PC-3 (cell line): Measurements from ENCODE around the gene FHL3.

ENCODE experiments used
- CTCF ChIP-seq: fragments of 300-600 bp; sonication (generic); conservative IDR thresholded peaks from 2 replicates; pipeline ENCODE4 v1.5.1; 2017; ENCODE audit warnings: antibody characterized with exemption, low read depth, mild to moderate bottlenecking, low read length
- EZH2 ChIP-seq: fragments of 300-600 bp; sonication (generic); IDR thresholded peaks from one replicate; pipeline ENCODE4 v1.6.1; 2017; ENCODE audit warnings: antibody characterized with exemption, mild to moderate bottlenecking, low read length; ENCODE audit not compliant: unreplicated experiment

- TF ChIP-seq CTCF (peak; percentile 29; the same call in 1 of the 2 replicates), EZH2 (no peak)
These were observed 23.4 kb upstream of the FHL3 start for GRCh38 chr1:38028671-38029070.
